Right renal pelvis (tissue), 4 donors: Measurements from ENCODE around the gene CDC14B. TPM values are rescaled to one million over a fixed set of nuclear protein-coding genes. Genes with fewer than 3 reads are reported as not detected.
"Not testable (repeated sequence)": the region's sequence is repeated elsewhere in the genome, so short reads cannot be mapped to it uniquely, and the experiment has no call there.

ENCODE experiments used
- DNase-seq, 4 donors: peaks; one replicate each; pipeline ENCODE4 v3.0.0-alpha.2; 2013; ENCODE audit warnings: low read depth in 4 of 4, low spot score in 3 of 4, missing footprints in 1 of 4
- polyA plus RNA-seq, 4 donors: library from polyadenylated mRNA; unstranded; fragments of 120-200 nt; gene quantifications; one replicate each; pipeline ENCODE4 v1.2.1, GENCODE V29; 2013; ENCODE audit not compliant: insufficient read length in 4 of 4

The CDC14B gene
- polyA plus RNA-seq, 4 donors, result 25.0 to 29.8 (median 28.9) TPM

GRCh38 chr9:96633579-96633978 is 13.9 kb upstream of the CDC14B start:
- not testable (repeated sequence) for DNase-seq

GRCh38 chr9:96626912-96627311 is 7.3 kb upstream of the CDC14B start:
- DNase-seq, result no peak

- no peak for DNase-seq
Observed at GRCh38 chr9:96621618-96622017, 2.0 kb upstream of the CDC14B start.

- DNase-seq, result no peak
Observed at GRCh38 chr9:96620832-96621269, 1.2 kb upstream of the CDC14B start.

GRCh38 chr9:96620181-96620514 is 505 bp upstream of the CDC14B start:
- no peak for DNase-seq

- DNase-seq, result no peak
Observed at GRCh38 chr9:96619124-96619465, 548 bp downstream of the CDC14B start.

- DNase-seq, result no peak
Observed at GRCh38 chr9:96618209-96619123, 1.2 kb downstream of the CDC14B start.

- no peak for DNase-seq
Observed at GRCh38 chr9:96617439-96618185, 2.0 kb downstream of the CDC14B start.

GRCh38 chr9:96616817-96617438 is 2.7 kb downstream of the CDC14B start:
- no peak for DNase-seq

- no peak for DNase-seq
Observed at GRCh38 chr9:96615411-96615810, 4.2 kb downstream of the CDC14B start.

GRCh38 chr9:96614664-96615063 is 5.0 kb downstream of the CDC14B start:
- not testable (repeated sequence) for DNase-seq

GRCh38 chr9:96612966-96613589 is 6.6 kb downstream of the CDC14B start:
- no peak for DNase-seq

- DNase-seq, result no peak
Observed at GRCh38 chr9:96612105-96612965, 7.3 kb downstream of the CDC14B start.

- no peak for DNase-seq
Observed at GRCh38 chr9:96611302-96611701, 8.3 kb downstream of the CDC14B start.

- no peak for DNase-seq
Observed at GRCh38 chr9:96609732-96610131, 9.9 kb downstream of the CDC14B start.

GRCh38 chr9:96607971-96608370 is 11.7 kb downstream of the CDC14B start:
- DNase-seq, result no peak

- no peak for DNase-seq
Observed at GRCh38 chr9:96605328-96605727, 14.3 kb downstream of the CDC14B start.

- no peak for DNase-seq
Observed at GRCh38 chr9:96604004-96604319, 15.7 kb downstream of the CDC14B start.

- no peak for DNase-seq
Observed at GRCh38 chr9:96603305-96604003, 16.2 kb downstream of the CDC14B start.

GRCh38 chr9:96599298-96599697 is 20.3 kb downstream of the CDC14B start:
- DNase-seq, result no peak
